ENCODE results near the gene ZFAND3. TPM values are rescaled to one million over a fixed set of nuclear protein-coding genes. Genes with fewer than 3 reads are reported as not detected.

ZFAND3 gene
- total and polyA plus RNA-seq, 2 donors = 25.4 to 68.9 TPM

DNA sequence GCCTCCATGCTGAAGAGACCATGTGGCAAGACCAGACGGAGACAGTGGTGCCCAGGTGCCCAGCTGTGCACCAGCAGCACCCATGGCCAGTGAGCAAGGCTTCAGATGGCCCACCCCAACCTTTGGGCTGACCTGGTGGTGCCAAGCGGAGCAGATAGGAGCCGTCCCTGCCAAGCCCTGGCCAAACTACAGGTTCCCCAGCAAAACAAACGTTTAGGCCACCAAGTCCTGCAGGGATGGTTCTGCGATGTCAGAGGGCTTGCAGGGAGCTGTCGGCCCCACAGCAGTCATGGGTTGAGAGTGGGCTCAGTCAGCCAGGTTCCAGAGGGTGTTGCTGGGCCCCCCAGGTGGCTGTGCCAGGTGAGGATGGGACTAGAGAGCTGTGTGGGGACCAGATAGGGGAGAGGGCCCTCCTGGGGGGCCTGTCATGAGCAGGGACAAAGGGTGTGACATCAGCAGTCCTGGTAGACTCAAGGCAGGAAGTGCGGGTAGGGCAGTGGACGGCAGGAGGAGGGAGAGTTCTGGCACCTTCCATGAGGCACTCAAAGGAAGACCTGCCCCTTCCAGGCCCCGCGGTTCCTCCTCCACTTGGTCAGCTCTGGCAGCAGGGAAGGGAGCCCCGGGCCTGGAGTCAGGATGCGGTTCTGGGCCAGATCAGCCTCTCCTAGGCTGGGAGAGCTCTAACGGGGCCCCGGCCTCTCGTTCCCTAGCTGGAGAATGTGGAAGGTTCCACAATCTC, 342.4 kb downstream of the ZFAND3 start:
- no peak overlapping the region for H3K27ac ChIP-seq (ENCODE audit: low read depth)
- no peaks in the 10 kb centered on the region for H3K36me3 ChIP-seq (ENCODE audit: insufficient read depth)
- no peak overlapping the region for H3K4me3 ChIP-seq (ENCODE audit: low read depth, low read length)
- no peaks in the 10 kb centered on the region for H3K4me1 ChIP-seq (ENCODE audit: insufficient read depth)
- no peak for DNase-seq (ENCODE audit: extremely low spot score)
- 90% methylated on average over 15 of the region's 15 CpGs for WGBS

DNA sequence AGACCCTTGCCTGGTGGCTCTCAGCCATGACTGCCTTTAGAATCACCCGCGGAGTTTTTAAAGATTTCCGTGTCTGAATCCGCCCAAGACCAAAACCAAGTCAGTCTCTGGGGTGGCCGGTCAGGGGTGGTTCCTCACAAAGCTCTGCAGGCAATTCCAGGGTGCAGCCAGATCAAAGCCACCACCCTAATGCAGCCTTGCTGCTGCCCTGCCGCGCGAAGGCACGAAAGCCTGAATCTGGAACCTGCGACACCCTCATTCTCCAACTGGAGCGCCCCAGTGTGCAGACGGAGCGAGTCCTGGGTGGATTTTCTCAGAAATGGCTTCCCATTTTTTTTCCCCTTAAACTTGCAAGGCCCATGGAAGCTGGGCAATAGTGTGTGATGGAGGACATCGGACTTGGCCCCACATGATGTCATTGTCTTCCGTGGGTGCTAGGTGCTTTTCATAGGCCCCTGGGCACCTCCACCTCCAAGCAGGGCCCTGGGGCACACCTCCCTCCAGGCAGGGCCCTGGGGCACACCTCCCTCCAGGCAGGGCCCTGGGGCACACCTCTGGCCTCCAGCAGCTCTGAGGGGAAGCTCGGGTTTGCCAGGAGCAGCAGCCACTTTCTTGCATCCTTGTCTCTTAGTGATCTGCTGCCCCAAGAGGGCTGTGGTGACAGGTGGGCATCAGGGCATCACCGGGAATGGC, 343.1 kb downstream of the ZFAND3 start:
- H3K36me3 ChIP-seq (ENCODE audit: insufficient read depth) = no peaks in the 10 kb centered on the region
- H3K4me1 ChIP-seq (ENCODE audit: insufficient read depth) = no peaks in the 10 kb centered on the region
- whole genome bisulfite sequencing = 96% methylated on average over 17 of the region's 17 CpGs
- H3K4me3 ChIP-seq (ENCODE audit: low read depth, low read length) = no peak overlapping the region
- no peak overlapping the region for H3K27ac ChIP-seq (ENCODE audit: low read depth)
- DNase-seq (ENCODE audit: extremely low spot score) = no peak

DNA sequence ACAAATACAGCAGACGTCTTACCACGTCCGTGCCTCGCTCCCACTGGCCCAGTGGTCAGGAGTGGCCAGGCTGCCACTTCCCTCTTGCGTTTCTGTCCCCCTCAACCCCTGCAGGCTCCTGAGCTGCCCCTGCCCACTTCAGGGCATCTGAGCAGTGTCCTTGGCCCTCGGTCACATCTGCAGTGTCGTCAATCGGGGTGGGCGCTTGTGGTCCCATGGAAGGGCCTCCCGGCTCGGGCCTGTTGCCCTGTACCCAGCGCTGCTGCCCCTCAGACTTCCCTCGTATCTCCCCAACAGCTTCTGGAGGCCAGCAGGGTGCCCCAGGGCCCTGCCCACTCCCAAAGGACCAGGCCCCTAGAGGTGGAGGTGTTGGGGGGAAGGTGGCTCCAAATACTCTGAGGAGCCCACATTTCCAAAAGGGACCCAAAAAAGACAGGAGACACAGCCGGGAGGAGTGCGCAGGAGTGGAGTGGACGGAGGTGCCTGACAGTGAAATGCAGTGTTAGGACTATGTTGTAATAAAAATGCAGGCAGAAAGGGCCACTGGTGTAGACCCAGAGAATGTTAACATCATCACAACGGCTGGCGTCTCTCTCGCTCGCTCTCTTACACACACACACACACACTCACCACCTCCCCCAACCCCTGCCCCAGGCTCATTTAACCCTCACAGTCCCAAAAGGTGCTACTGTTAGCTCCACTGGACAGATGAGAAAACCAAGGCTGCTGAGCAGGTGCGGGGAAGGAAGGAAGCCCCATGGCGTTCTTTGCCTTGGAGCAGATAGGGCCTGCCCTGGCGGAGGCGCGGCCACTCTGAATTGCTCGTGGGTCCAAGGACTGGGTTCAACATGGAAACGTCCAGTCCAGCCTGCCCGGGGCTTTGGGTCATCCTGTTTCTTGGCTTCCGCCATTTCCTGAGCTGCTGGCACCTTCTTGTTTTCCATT, 343.9 kb downstream of the ZFAND3 start:
- 82% methylated on average over 29 of the region's 29 CpGs for WGBS
- H3K36me3 ChIP-seq (ENCODE audit: insufficient read depth) = no peaks in the 10 kb centered on the region
- no peak overlapping the region for H3K27ac ChIP-seq (ENCODE audit: low read depth)
- DNase-seq (ENCODE audit: extremely low spot score) = no peak
- H3K4me1 ChIP-seq (ENCODE audit: insufficient read depth) = no peaks in the 10 kb centered on the region
- no peak overlapping the region for H3K4me3 ChIP-seq (ENCODE audit: low read depth, low read length)

DNA sequence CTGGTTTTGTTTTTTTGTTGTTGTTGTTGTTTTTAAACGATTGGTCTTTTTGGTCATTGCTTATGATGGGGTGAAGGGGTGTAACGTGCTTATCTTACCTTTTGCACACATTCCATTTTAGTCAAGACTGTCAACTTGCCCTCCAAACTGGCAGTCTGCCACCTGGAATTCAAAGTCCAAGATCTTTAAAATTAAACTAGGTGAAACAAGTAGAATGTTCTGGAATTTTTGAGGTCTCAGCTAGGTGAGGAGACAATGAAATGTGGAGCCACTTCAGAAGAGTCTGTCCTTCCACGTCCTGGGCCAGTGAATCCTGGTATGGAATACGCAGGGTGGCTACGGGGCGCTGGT, 344.6 kb downstream of the ZFAND3 start:
- 88% methylated on average over 6 of the region's 6 CpGs for WGBS
- no peak overlapping the region for H3K4me3 ChIP-seq (ENCODE audit: low read depth, low read length)
- DNase-seq (ENCODE audit: extremely low spot score) = no peak
- H3K27ac ChIP-seq (ENCODE audit: low read depth) = no peak overlapping the region
- H3K4me1 ChIP-seq (ENCODE audit: insufficient read depth) = no peaks in the 10 kb centered on the region
- H3K36me3 ChIP-seq (ENCODE audit: insufficient read depth) = no peaks in the 10 kb centered on the region

DNA sequence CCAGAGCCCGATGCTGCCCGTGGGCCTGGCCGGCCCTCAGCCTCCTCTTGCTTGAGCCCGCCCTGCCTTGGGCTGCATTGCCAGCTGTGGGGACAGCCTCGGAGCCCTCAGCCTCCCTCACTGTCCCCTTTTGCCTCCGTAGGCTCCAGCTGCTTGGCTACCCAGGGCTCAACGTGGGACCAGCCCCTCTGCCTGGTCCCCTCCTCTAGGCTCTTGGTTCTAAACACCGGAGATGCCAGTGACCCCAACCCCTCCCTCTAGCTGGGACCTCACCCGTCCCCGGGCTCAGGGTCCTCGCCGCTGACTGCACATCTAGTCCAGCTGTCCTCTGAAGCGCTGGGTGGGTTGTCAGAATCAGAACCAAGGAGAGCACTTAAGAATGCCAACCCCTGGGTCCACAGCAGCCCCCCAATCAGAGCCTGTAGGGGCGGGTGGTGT, 345.2 kb downstream of the ZFAND3 start:
- 93% methylated on average over 14 of the region's 14 CpGs for WGBS
- H3K27ac ChIP-seq (ENCODE audit: low read depth) = no peak overlapping the region
- H3K36me3 ChIP-seq (ENCODE audit: insufficient read depth) = no peaks in the 10 kb centered on the region
- DNase-seq (ENCODE audit: extremely low spot score) = no peak
- no peak overlapping the region for H3K4me3 ChIP-seq (ENCODE audit: low read depth, low read length)
- H3K4me1 ChIP-seq (ENCODE audit: insufficient read depth) = no peaks in the 10 kb centered on the region

DNA sequence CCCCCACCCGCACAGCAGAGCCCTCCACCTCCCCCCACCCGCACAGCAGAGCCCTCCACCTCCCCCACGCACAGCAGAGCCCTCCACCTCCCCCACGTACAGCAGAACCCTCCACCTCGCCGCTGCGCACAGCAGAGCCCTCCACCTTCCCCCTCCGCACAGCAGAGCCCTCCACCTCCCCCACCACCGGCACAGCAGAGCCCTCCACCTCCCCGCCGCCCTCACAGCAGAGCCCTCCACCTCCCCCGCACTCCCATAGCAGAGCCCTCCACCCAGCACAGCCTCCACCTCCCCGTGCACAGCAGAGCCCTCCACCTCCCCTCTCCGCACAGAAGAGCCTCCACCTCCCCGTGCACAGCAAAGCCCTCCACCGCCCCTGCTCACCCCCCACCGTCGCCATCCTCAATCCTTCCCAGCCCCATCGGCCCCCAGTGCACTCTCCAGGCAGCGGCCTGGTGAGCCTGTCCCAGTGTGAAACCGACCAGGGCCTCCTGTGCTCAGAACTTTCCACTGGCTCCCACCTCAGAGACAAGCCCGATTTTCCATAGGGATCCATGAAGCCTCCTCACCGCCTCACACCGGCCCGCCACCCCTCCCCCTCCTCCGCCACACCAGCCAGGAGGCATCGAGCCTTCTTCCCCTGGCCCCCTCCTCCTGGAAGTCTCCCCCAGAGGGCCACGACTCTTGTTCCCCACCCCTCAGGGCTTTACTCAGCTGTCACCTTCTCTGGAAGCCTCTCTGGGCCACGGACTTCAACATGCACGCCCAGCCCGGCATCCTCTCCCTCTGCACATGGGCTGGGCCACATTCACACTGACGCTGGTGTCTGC, 347.1 kb downstream of the ZFAND3 start:
- Histone ChIP-seq H3K27ac (ENCODE audit: low read depth) (no peak overlapping the region), H3K36me3 (ENCODE audit: insufficient read depth) (no peaks in the 10 kb centered on the region), H3K4me1 (ENCODE audit: insufficient read depth) (no peaks in the 10 kb centered on the region), H3K4me3 (ENCODE audit: low read depth, low read length) (no peak overlapping the region)
- DNase-seq (ENCODE audit: extremely low spot score) = no peak
- WGBS = 71% methylated on average over 32 of the region's 32 CpGs

DNA sequence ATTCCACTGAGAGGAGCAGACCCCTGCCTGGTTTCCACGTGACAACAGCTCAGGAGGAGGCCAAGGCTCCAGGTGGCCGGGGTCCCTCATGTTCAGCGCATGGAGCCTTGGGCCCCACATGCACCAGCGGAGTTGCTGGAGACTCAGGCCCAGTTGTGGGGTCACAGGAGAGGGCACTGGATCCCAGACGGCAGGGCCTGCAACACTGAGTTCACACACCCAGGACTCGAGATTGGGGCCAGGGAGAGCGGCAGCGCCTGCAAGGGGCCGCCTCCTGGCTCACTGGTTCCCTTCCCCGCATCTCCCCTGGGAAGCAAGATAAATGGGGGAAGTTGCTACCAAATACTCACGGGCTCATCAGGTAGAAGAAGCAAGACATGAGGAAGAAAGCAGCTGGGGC, 348.1 kb downstream of the ZFAND3 start:
- WGBS = 88% methylated on average over 11 of the region's 11 CpGs
- Histone ChIP-seq H3K4me3 (ENCODE audit: low read depth, low read length) (no peak overlapping the region), H3K27ac (ENCODE audit: low read depth) (no peak overlapping the region), H3K4me1 (ENCODE audit: insufficient read depth) (no peaks in the 10 kb centered on the region), H3K36me3 (ENCODE audit: insufficient read depth) (no peaks in the 10 kb centered on the region)
- no peak for DNase-seq (ENCODE audit: extremely low spot score)

DNA sequence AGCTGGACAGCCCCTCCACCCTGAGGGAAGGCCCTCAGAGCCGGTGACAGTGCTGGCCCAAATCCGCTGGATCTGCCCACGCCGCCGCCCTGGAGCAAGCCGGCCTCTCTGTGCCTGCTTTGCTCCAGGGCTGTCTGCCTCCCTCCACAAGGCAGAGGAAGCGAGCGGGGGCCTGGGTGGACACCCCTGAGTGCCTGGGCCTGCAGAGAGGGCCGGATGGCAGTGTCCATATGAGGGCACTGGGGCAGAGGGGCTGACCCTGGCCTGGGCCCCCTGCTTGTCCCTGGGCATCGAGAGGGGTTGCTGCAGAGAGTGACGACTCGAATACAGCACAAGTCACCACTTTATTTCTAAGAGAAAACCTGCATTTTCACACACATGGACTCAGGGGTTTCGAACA, 348.6 kb downstream of the ZFAND3 start:
- no peak overlapping the region for H3K27ac ChIP-seq (ENCODE audit: low read depth)
- no peak for DNase-seq (ENCODE audit: extremely low spot score)
- WGBS = 87% methylated on average over 13 of the region's 13 CpGs
- H3K4me3 ChIP-seq (ENCODE audit: low read depth, low read length) = no peak overlapping the region
- no peaks in the 10 kb centered on the region for H3K4me1 ChIP-seq (ENCODE audit: insufficient read depth)
- no peaks in the 10 kb centered on the region for H3K36me3 ChIP-seq (ENCODE audit: insufficient read depth)

DNA sequence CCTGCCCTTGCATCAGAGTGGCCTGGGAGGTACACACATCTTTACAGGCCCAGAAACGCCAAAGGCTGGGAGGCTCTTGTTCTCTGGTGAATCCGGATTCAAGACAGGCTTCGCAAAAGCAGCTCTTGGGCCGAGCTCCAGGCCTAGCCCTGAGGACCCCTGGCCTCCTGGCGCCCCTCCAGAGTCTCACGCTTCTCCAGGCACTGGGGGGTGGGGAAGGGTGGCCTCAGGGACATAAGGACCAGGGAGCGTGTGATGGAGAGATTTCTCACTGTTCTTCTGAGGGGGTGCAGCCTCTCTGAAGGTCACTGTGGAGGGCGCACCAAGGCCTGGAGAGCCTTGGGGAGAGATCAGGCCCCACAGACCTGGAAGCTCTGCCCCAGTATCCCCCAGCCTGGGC, 349.2 kb downstream of the ZFAND3 start:
- Histone ChIP-seq H3K4me3 (ENCODE audit: low read depth, low read length) (no peak overlapping the region), H3K36me3 (ENCODE audit: insufficient read depth) (no peaks in the 10 kb centered on the region), H3K4me1 (ENCODE audit: insufficient read depth) (no peaks in the 10 kb centered on the region), H3K27ac (ENCODE audit: low read depth) (no peak overlapping the region)
- 88% methylated on average over 8 of the region's 8 CpGs for WGBS
- no peak for DNase-seq (ENCODE audit: extremely low spot score)

DNA sequence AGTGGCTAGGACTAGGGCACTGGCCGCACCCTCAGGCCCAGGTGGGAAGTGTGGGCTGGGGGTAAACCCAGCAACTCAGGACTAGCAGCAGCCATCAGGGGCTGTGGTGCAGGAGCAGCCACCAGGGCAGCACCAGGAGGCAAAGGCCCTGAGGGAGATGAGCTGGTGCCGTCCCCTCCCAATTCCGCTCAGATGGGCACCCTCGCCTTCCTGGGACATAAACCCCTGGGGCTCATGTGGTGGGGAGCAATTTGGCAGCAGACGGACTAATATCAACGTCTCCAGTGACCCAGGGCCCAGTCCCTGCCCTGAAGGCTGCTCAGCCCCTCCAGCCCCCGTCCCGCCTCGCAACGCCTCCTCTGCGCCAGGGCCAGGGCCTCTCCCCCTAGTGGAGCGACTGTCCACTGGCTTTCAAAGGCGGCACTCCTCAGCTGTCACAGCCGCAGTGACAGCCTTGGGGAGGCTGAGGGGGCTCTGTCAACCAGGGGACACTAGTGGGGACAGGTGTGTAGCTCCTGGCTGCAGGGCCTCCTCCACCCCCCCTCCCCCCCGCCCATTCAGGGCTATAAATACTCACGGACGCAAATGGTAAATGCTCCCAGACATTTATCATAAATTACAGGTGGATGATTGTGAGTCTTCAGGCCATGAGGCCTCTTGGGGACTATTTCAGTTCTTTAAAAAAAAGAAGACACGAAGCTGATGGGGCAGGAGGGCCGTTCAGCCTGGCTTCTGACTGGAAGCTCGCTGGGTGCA, 349.9 kb downstream of the ZFAND3 start:
- DNase-seq (ENCODE audit: extremely low spot score) = no peak
- Histone ChIP-seq H3K27ac (ENCODE audit: low read depth) (no peak overlapping the region), H3K36me3 (ENCODE audit: insufficient read depth) (no peaks in the 10 kb centered on the region), H3K4me3 (ENCODE audit: low read depth, low read length) (no peak overlapping the region), H3K4me1 (ENCODE audit: insufficient read depth) (no peaks in the 10 kb centered on the region)
- WGBS = 72% methylated on average over 20 of the region's 20 CpGs

DNA sequence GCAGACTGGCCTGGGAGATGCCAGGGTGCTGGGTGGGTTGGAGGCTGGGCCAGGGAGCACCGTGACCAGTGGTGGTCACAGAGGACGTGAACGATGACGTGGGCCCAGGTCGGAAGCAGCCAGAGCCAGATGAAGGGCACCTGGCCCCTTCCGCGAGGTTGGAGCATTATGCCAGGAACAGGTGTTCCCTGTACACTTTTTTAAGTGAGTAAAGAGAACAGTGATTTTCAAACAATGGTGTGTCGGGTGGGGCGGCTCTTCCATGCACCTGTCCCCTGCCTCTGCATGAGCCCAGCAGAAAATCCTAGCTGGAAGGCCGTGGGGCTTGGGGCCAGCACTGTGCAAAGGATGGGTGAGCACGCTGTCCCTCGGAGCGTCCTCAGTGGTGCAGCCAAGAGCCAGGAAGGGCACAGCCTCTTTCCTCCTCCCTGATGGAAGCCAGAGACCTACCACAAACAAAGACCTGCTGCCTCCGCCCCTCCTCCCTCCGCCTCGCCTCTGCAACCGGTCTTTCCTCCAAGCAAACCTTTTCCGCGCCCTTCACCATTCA, 350.5 kb downstream of the ZFAND3 start:
- DNase-seq (ENCODE audit: extremely low spot score) = no peak
- WGBS = 80% methylated on average over 19 of the region's 19 CpGs
- no peak overlapping the region for H3K4me3 ChIP-seq (ENCODE audit: low read depth, low read length)
- H3K27ac ChIP-seq (ENCODE audit: low read depth) = no peak overlapping the region
- H3K4me1 ChIP-seq (ENCODE audit: insufficient read depth) = no peaks in the 10 kb centered on the region
- no peaks in the 10 kb centered on the region for H3K36me3 ChIP-seq (ENCODE audit: insufficient read depth)

DNA sequence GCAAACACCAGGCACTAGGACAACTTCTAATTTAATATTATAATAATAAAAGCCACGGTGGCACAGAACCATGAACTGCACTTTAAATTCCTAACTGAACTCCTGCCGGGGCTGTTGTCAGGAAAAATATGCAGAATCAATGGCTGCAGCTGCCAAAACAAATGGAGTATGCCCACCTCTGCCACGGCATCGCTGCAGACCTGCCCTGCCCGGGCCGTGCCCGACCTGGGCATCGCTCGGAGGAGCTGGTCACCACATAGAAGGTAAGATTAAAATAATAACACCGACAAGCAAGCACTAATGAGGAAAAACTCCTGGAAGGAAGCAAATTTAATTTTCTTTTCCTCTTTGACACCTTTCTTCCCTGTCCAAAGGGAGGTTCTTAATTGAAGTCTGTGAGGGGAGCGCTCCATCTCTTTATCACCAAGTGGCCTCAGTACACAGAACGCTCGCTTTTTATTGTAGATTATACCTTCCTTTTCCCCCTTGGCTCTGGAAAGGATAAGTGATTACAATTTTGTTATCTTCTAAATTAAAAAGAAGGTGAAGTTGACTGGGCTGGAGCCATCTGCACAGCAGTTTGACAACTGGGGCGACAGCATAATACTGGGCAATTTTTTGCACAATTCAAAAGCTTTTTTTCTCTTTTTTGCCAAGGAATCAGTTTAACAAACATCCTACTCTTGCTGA, 351.3 kb downstream of the ZFAND3 start:
- Histone ChIP-seq H3K4me1 (ENCODE audit: insufficient read depth) (no peaks in the 10 kb centered on the region), H3K27ac (ENCODE audit: low read depth) (no peak overlapping the region), H3K36me3 (ENCODE audit: insufficient read depth) (no peaks in the 10 kb centered on the region), H3K4me3 (ENCODE audit: low read depth, low read length) (no peak overlapping the region)
- 88% methylated on average over 14 of the region's 14 CpGs for WGBS
- DNase-seq (ENCODE audit: extremely low spot score) = no peak
